T-helper 17 cell (primary cell): ENCODE results near the gene OLA1. TPM values are rescaled to one million over a fixed set of nuclear protein-coding genes. Genes with fewer than 3 reads are reported as not detected.
"Not testable (repeated sequence)": the region's sequence is repeated elsewhere in the genome, so short reads cannot be mapped to it uniquely, and the experiment has no call there.

ENCODE experiments used
- ATAC-seq: fragments of 150-1000 bp; cut with Tn5 transposase; 2 replicates; pipeline ENCODE4 v1.10.0; 2021; ENCODE audit warnings: mild to moderate bottlenecking, moderate library complexity
- DNase-seq, 3 donors: peaks; one replicate each; pipeline versions ENCODE4 v3.0.0 to v3.0.0-alpha.2; 2020 to 2021
- H3K9me3 ChIP-seq: one replicate; pipeline ENCODE4 v1.7.0; 2013; ENCODE audit warnings: low read length, mild to moderate bottlenecking; ENCODE audit not compliant: control insufficient read depth, poor library complexity, severe bottlenecking
- H3K27ac Mint-ChIP-seq: one replicate; pipeline ENCODE4 v1.8.0; 2022; ENCODE audit warnings: mild to moderate bottlenecking, moderate library complexity, mixed read lengths
- H3K27me3 Mint-ChIP-seq: one replicate; pipeline ENCODE4 v1.8.0; 2022; ENCODE audit warnings: mixed read lengths
- H3K36me3 Mint-ChIP-seq: one replicate; pipeline ENCODE4 v1.8.0; 2022; ENCODE audit warnings: low read depth, mixed read lengths
- H3K4me1 Mint-ChIP-seq: one replicate; pipeline ENCODE4 v1.8.0; 2022; ENCODE audit warnings: mild to moderate bottlenecking, mixed read lengths
- H3K4me3 Mint-ChIP-seq: one replicate; pipeline ENCODE4 v1.8.0; 2022; ENCODE audit warnings: mild to moderate bottlenecking, moderate library complexity, mixed read lengths
- total RNA-seq, 4 donors: library from RNA in 2 of 4; stranded (reverse) in 2 of 4; gene quantifications; one replicate each; pipeline ENCODE4 v1.2.3 and lab custom pipeline; 2022 to 2026

Gene OLA1
- total RNA-seq, 2 donors from 2014 or later, result 42.3 to 43.6 TPM

DNA sequence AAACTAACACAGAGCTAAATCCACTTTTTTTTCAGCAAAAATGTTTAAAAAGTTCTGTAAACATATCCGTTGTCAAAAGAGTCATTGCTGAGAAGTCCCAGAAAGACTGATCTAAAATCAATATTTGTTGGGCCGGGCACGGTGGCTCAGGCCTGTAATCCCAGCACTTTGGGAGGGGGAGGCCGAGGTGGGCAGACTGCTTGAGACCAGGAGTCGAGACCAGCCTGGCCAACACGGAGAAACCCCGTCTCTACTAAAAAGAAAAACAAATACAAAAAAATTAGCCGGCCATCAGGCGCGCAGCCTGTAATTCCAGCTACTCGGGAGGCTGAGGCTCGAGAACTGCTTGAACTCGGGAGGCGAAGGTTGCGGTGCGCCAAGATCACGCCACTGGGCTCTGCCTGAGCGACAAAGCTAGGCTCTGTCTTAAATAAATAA is 1.4 kb downstream of the OLA1 start:
- Mint-ChIP-seq H3K27me3 (no peaks in the 10 kb centered on the region), H3K4me3 (no peak overlapping the region), H3K27ac (no peak overlapping the region), H3K4me1 (peaks cover 20% of the 10 kb centered on the region), H3K36me3 (peaks cover 3% of the 10 kb centered on the region)
- no peaks in the 10 kb centered on the region for H3K9me3 ChIP-seq
- ATAC-seq (no peak), DNase-seq (no peak)

DNA sequence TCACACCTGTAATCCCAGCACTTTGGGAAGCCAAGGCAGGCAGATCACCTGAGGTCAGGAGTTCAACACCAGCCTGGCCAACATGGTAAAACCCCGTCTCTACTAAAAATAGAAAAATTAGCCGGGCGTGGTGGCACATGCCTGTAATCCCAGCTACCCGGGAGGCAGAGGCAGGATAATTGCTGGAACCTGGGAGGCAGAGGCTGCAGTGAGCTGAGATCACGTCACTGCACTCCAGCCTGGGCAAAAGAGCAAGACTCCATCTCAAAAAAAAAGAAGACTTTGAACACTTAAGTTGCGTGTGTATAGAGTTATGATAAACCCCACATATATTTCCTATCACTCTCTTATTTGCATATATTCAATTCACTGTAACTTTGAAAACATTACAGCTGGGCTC is 2.7 kb downstream of the OLA1 start:
- Mint-ChIP-seq H3K4me1 (peaks cover 20% of the 10 kb centered on the region), H3K27ac (peak overlapping the region; percentile 19)
- not testable (repeated sequence) for H3K36me3 Mint-ChIP-seq, DNase-seq, H3K4me3 Mint-ChIP-seq, ATAC-seq, H3K27me3 Mint-ChIP-seq, H3K9me3 ChIP-seq

DNA sequence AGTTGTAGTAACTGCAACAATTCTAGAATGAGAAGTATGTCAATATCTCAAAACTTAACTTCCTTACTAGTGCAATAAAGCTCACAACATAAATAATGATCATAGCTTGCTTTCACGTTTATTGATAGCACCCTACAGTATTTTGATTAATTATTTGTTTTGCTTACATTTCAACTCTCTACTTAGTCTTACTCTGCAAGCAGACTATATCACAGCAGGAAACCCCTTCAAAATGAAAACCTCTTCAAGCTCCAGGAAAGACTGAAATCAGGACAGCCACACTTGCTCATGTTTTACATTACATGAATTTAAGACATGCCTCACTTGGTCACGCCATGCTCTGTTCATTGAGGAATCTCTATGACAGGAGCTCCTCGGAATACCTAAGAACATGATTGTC is 3.3 kb downstream of the OLA1 start:
- peak overlapping the region; percentile 19 for H3K27ac Mint-ChIP-seq
- H3K4me3 Mint-ChIP-seq, result no peak overlapping the region
- H3K27me3 Mint-ChIP-seq, result no peaks in the 10 kb centered on the region
- DNase-seq (no peak), ATAC-seq (no peak)
- H3K4me1 Mint-ChIP-seq, result peaks cover 20% of the 10 kb centered on the region
- H3K36me3 Mint-ChIP-seq, result peaks cover 3% of the 10 kb centered on the region
- H3K9me3 ChIP-seq, result no peaks in the 10 kb centered on the region

DNA sequence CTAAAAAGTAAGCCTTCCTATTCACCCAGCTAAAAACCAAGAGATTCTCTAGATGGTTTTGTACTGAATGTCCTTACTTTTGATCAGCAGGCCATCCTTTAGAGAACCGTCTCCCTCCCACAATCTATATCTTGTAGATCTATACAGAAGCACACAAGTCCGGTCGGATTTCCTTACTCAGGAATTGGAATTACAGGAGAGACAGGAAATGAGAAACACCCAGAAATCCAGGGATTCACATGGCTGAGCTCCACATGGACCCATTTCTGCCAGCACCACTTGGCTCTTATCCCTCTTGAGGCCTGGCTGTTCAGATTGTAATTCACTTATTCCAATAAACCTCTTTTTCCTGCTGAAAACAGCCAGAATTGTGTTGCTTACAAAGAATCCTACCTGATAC is 4.5 kb downstream of the OLA1 start:
- H3K9me3 ChIP-seq, result no peaks in the 10 kb centered on the region
- H3K27ac Mint-ChIP-seq, result no peak overlapping the region
- DNase-seq (no peak), ATAC-seq (no peak)
- peaks cover 3% of the 10 kb centered on the region for H3K36me3 Mint-ChIP-seq
- H3K4me3 Mint-ChIP-seq, result no peak overlapping the region
- H3K4me1 Mint-ChIP-seq, result peaks cover 18% of the 10 kb centered on the region
- no peaks in the 10 kb centered on the region for H3K27me3 Mint-ChIP-seq

DNA sequence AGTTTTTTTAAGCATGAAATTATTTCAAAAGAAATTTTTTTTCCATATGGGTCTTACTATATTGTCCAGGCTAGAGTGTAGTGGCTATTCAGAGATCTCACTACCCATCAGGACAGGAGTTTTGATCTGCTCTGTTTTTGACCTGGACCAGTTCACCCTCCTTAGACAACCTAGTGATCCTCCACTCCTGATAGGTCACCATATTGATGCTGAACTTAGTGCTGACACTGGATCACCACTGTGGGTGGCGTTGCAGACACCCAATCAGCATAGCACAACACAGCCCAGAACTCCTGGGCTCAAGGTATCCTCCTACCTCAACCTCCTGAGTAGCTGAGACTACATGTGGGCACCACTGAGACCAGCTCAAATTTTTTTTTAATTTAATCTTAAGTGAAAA is 8.2 kb downstream of the OLA1 start:
- no peak for DNase-seq
- no peak overlapping the region for H3K4me3 Mint-ChIP-seq
- H3K4me1 Mint-ChIP-seq, result peaks cover 12% of the 10 kb centered on the region
- no peaks in the 10 kb centered on the region for H3K9me3 ChIP-seq
- H3K36me3 Mint-ChIP-seq, result no peaks in the 10 kb centered on the region
- no peak overlapping the region for H3K27ac Mint-ChIP-seq
- H3K27me3 Mint-ChIP-seq, result no peaks in the 10 kb centered on the region
- no peak for ATAC-seq

DNA sequence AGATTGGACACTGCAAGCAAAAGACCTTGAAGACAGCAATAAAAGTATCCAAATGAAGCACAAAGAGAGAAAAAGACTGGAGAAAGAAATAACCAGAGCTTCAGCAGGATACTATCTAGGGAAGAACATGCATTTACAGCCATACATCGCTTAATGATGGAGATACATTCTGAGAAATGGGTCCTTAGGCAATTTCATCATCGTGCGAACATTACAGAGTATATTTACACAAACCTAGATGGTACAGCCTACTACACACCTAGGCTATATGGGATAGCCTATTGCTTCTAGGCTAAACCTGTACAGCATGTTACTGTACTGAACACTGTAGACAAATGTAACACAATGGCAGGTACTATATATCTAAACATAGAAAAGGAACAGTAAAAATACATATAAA is 11.9 kb downstream of the OLA1 start:
- DNase-seq, result no peak
- Mint-ChIP-seq H3K27ac (no peak overlapping the region), H3K4me1 (peaks cover 21% of the 10 kb centered on the region), H3K36me3 (no peaks in the 10 kb centered on the region), H3K4me3 (no peak overlapping the region), H3K27me3 (no peaks in the 10 kb centered on the region)
- ATAC-seq, result no peak
- H3K9me3 ChIP-seq, result no peaks in the 10 kb centered on the region

DNA sequence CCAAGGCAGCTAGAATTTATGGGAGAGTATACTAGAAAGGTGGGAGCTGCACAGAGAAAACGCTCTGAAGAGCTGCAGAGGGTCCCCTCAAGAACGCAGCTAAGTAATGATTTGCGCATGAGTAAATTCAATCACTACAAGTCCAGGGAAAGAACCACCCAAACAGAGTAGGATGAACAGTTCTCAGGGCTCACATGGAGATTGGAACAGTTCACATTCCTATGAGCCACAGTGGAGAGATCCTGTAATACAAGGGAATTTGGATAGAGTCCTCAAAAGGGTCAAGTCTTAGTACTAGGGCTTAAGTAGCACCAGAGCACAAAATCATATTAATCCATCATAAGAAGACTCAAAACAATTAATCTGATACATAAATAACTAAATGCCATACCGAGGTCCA is 12.7 kb downstream of the OLA1 start:
- no peak overlapping the region for H3K4me3 Mint-ChIP-seq
- no peaks in the 10 kb centered on the region for H3K9me3 ChIP-seq
- ATAC-seq (no peak), DNase-seq (no peak)
- H3K27me3 Mint-ChIP-seq, result no peaks in the 10 kb centered on the region
- peaks cover 23% of the 10 kb centered on the region for H3K4me1 Mint-ChIP-seq
- H3K27ac Mint-ChIP-seq, result no peak overlapping the region
- no peaks in the 10 kb centered on the region for H3K36me3 Mint-ChIP-seq

DNA sequence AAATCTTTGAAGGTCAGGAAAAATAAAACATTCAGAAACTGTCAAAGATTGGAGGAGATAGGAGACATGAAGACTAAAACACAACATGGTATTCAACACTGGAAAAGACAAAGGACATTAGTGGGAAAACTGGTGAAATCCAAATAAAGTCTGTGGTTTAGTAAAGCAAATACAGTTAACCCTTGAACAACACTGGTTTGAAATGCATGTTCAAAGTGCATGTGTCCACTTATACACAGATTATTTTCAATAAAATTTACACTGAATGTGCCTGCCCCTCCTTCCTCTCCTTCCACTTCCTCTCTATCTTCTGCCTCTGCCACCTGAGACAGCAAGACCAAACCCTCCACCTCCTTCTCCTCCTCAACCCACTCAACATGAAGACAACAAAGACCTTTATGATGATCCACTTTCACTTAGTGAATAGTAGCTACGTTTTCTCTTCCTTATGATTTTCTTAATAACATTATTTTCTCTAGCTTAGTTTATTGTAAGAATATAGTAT is 14.5 kb downstream of the OLA1 start:
- H3K9me3 ChIP-seq, result no peaks in the 10 kb centered on the region
- ATAC-seq, result no peak
- no peaks in the 10 kb centered on the region for H3K27me3 Mint-ChIP-seq
- peaks cover 21% of the 10 kb centered on the region for H3K4me1 Mint-ChIP-seq
- DNase-seq, result no peak
- H3K36me3 Mint-ChIP-seq, result no peaks in the 10 kb centered on the region
- no peak overlapping the region for H3K27ac Mint-ChIP-seq
- no peak overlapping the region for H3K4me3 Mint-ChIP-seq

DNA sequence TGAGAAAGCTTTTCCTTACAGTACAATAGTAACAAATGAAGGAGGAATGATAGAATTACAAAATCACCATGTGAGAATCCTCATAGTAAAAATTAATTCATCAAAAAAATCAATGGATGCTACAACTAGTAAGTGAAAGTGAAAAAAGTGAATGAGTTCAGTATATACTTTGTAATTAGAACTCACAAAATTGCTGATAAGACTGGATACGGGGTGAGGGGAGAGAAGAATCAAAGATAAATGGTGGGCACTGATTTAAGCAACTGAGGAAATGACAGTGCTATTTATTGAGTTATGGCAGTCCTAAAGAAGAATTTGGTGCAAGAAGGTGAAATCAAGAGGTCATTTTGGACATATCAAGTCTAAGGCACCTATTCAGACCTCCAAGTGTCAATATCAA is 20.6 kb downstream of the OLA1 start:
- Mint-ChIP-seq H3K4me1 (peaks cover 16% of the 10 kb centered on the region), H3K27ac (no peak overlapping the region), H3K36me3 (peaks cover 8% of the 10 kb centered on the region), H3K27me3 (no peaks in the 10 kb centered on the region), H3K4me3 (no peak overlapping the region)
- ATAC-seq (no peak), DNase-seq (no peak)
- H3K9me3 ChIP-seq, result no peaks in the 10 kb centered on the region

DNA sequence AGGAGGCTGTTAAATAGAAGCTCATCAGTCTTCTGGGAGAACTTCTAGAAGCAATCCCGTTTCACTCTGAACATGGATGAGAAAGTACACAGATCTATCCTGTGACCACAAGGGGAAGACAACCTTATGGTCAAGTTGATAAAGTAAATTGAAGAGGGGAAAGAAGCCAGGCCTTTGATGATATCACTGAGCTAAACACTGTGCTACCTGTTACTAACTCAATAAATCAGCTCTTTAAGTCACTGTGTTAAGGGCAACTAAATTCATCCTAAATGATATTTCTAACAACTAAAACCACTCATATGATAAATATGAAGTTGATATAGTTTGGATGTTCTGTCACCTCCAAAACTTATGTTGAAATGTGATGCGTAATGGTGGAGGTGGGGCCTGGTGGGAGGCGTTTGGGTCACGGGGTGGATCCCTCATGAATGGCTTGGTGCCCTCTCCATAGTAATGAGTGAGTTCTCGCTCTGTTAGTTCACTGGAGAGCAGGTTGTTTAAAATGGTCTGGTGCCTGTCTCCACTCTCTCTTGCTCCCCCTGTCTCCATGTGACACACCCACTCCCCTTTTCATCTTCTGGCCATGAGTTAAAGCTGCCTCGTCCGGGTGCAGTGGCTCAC is 23.6 kb downstream of the OLA1 start:
- Mint-ChIP-seq H3K36me3 (peaks cover 10% of the 10 kb centered on the region), H3K27me3 (no peaks in the 10 kb centered on the region), H3K4me1 (peaks cover 9% of the 10 kb centered on the region), H3K27ac (no peak overlapping the region), H3K4me3 (no peak overlapping the region)
- no peaks in the 10 kb centered on the region for H3K9me3 ChIP-seq
- DNase-seq, result no peak
- ATAC-seq, result no peak

DNA sequence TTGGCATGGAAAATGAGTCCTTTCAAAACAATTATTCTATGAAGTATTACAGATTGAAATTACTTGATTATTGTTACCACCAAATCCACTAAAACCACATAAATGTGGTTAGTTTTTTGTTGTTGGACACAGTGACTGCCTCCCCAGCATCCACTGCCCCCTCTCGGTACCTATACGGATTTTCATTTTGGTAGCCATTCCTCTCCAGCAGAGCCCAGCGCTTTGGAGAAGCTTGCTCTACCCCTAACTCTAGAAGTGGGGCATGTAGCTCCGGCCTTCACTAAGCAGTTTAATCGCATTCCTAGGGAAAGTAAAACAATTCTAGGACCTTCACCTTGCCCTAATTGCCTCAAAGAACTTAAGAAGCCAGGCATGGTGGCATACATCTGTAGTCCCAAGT is 24.2 kb downstream of the OLA1 start:
- DNase-seq (no peak), ATAC-seq (no peak)
- no peaks in the 10 kb centered on the region for H3K9me3 ChIP-seq
- peaks cover 10% of the 10 kb centered on the region for H3K36me3 Mint-ChIP-seq
- H3K4me1 Mint-ChIP-seq, result peaks cover 9% of the 10 kb centered on the region
- no peak overlapping the region for H3K27ac Mint-ChIP-seq
- H3K4me3 Mint-ChIP-seq, result no peak overlapping the region
- no peaks in the 10 kb centered on the region for H3K27me3 Mint-ChIP-seq

DNA sequence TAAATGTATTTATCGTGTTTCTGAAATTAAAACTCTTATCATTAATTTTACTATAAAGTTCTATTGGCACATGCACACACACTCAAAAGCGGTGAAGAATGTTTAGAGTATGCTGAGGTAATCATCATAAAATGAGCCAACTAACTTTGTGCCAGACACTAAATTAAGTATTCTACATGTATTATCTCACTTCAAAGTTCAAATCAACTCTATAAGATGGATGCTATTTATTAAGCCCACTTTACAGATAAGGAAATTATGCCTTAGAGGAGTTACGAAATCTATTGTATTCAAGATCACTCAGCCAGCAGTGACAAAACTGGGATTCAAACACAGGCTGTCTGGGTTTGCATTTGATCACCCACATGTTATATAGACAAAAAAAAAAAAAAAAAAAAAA is 24.9 kb downstream of the OLA1 start:
- ATAC-seq, result no peak
- Mint-ChIP-seq H3K4me3 (no peak overlapping the region), H3K27ac (no peak overlapping the region), H3K36me3 (peaks cover 10% of the 10 kb centered on the region), H3K27me3 (no peaks in the 10 kb centered on the region), H3K4me1 (peaks cover 9% of the 10 kb centered on the region)
- no peak for DNase-seq
- H3K9me3 ChIP-seq, result no peaks in the 10 kb centered on the region

DNA sequence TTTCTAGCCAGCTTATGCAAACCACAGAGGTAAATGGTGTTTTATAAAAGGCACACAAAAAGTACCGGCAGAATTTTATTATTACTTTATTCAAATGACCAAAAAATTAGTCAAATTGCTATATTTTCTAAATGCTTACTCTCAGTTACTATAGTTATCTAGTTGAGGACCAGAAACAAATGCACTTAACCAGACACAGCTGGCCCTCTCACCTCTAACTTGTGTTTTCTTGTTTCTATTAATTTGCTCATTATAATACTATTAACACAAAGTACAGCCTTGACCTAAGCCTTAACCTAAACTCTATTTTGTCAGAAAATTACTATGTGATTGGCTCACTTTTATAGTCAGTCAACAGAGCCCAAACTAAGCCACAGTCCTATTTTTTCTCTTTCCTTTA is 26.2 kb downstream of the OLA1 start:
- Mint-ChIP-seq H3K36me3 (peaks cover 6% of the 10 kb centered on the region), H3K4me3 (no peak overlapping the region), H3K27ac (peak overlapping the region; percentile 62), H3K4me1 (peaks cover 6% of the 10 kb centered on the region), H3K27me3 (no peaks in the 10 kb centered on the region)
- no peaks in the 10 kb centered on the region for H3K9me3 ChIP-seq
- no peak for ATAC-seq
- no peak for DNase-seq

DNA sequence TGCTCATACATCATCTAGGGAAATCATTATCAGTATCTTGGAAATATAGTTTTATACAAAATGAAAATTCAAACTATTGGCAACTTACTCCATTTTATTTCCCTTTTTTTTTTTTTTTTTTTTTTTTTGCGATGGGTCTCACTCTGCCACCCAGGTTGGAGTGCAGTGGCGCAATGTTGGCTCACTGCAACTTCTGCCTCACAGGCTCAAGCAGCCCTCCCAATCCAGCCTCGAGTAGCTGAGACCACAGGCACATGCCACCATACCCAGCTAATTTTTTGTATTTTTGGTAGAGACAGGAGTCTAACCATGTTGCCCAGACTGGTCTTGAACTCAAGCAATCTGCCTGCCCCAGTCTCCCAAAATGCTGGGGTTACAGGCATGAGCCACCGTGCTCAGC is 29.0 kb downstream of the OLA1 start:
- DNase-seq (no peak), ATAC-seq (no peak)
- no peak overlapping the region for H3K27ac Mint-ChIP-seq
- no peaks in the 10 kb centered on the region for H3K27me3 Mint-ChIP-seq
- peaks cover 2% of the 10 kb centered on the region for H3K36me3 Mint-ChIP-seq
- no peak overlapping the region for H3K4me3 Mint-ChIP-seq
- H3K9me3 ChIP-seq, result no peaks in the 10 kb centered on the region
- peaks cover 3% of the 10 kb centered on the region for H3K4me1 Mint-ChIP-seq
